ENCODE data around the gene NRP2. TPM values are rescaled to one million over a fixed set of nuclear protein-coding genes. Genes with fewer than 3 reads are reported as not detected.
A peak's percentile ranks its signal among the peaks of the same experiment; 100 is the strongest.

The NRP2 gene
- total RNA-seq, 1 experiment from 2014 or later = 18.3 TPM

DNA sequence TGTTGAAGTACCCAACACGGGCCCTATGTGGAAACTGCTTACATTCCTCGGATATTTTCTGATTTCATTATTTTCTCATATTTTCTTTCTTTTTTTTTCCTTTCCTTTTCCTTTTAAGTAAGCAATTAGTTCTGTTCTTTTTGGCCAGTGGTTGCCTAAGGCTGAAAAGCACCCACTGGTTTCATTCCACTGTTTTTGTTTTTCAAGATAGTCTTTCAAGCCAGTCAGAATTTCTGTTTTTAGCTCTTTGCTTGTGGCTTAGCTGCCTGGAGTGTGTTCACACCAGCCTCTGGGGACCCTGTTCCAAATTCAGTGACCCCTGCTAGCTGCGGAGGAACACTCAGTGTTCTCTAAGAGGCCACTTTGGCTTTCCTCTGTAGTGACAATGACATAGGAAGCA, 73.6 kb downstream of the NRP2 start:
- intact Hi-C loops (cut with micrococcal nuclease) = no loop called here
- DNase-seq (no peak), ATAC-seq (no peak)
- H3K9me3 ChIP-seq (ENCODE audit: low read length) = no peaks in the 10 kb centered on the region
- peak overlapping the region; percentile 84 for H3K27ac ChIP-seq (ENCODE audit: low read length)
- H3K36me3 ChIP-seq (ENCODE audit: low read depth, low read length) = peaks cover 4% of the 10 kb centered on the region; the same call in 1 of the 2 replicates
- H4K20me1 ChIP-seq (ENCODE audit: low read length) = no peaks in the 10 kb centered on the region
- POLR2A ChIA-PET (ENCODE audit: unreplicated experiment) = no interaction called here
- H3F3A ChIP-seq (ENCODE audit: low read length, unreplicated experiment) = no peaks in the 10 kb centered on the region
- H3K79me2 ChIP-seq (ENCODE audit: low read length) = no peaks in the 10 kb centered on the region
- CTCF ChIA-PET = no interaction called here
- no peaks in the 10 kb centered on the region for H3K27me3 ChIP-seq (ENCODE audit: low read length)
- TF ChIP-seq EZH2 (IDR thresholded peaks at IDR 0.05; ENCODE audit: low read length, unreplicated experiment) (no peak), EZH2phosphoT487 (IDR thresholded peaks at IDR 0.05; ENCODE audit: borderline replicate concordance, low read length) (no peak)
- TF ChIP-seq, protein P1, sequence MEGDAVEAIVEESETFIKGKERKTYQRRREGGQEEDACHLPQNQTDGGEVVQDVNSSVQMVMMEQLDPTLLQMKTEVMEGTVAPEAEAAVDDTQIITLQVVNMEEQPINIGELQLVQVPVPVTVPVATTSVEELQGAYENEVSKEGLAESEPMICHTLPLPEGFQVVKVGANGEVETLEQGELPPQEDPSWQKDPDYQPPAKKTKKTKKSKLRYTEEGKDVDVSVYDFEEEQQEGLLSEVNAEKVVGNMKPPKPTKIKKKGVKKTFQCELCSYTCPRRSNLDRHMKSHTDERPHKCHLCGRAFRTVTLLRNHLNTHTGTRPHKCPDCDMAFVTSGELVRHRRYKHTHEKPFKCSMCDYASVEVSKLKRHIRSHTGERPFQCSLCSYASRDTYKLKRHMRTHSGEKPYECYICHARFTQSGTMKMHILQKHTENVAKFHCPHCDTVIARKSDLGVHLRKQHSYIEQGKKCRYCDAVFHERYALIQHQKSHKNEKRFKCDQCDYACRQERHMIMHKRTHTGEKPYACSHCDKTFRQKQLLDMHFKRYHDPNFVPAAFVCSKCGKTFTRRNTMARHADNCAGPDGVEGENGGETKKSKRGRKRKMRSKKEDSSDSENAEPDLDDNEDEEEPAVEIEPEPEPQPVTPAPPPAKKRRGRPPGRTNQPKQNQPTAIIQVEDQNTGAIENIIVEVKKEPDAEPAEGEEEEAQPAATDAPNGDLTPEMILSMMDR (conservative IDR thresholded peaks at IDR 0.05; ENCODE audit: low read depth, low read length) = no peak
- no peak overlapping the region for H3K4me3 ChIP-seq (ENCODE audit: low read length)
- no peak overlapping the region for H3K4me2 ChIP-seq (ENCODE audit: low read length)
- no TSS peak for BruUV-seq (replicated peaks)
- H3K9me2 ChIP-seq (replicated peaks; ENCODE audit: low read length) = no peaks in the 10 kb centered on the region
- H2AFZ ChIP-seq (ENCODE audit: low read length) = no peak overlapping the region
- peaks cover 56% of the 10 kb centered on the region for H3K4me1 ChIP-seq (ENCODE audit: insufficient read depth, low read length)
- H3K9ac ChIP-seq (ENCODE audit: low read length) = no peak overlapping the region

DNA sequence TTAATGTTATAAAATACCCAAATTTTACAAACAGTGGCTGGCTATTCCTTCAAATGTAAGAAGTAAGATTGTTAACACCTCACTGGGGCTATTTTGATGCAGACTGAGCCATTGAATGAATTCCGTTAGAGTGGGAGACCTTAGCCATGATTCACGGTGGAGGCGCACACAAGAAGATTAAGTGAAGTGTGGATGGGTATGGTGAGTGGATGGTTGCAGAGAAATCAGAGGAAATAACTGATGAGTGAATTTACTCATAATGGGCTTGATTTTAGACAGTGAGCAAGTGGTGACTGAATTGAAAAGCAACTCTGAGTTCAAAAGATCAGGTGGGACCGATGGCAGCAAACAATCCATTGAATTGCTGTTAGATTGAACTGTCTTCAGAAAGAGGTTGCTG, 75.0 kb downstream of the NRP2 start:
- no peak overlapping the region for H3K4me3 ChIP-seq (ENCODE audit: low read length)
- TF ChIP-seq EZH2 (IDR thresholded peaks at IDR 0.05; ENCODE audit: low read length, unreplicated experiment) = no peak
- TF ChIP-seq, protein P1 (conservative IDR thresholded peaks at IDR 0.05; ENCODE audit: low read depth, low read length) = no peak
- no peak for TF ChIP-seq EZH2phosphoT487 (IDR thresholded peaks at IDR 0.05; ENCODE audit: borderline replicate concordance, low read length)
- no peak for DNase-seq
- no TSS peak for BruUV-seq (replicated peaks)
- H3K9ac ChIP-seq (ENCODE audit: low read length) = no peak overlapping the region
- no peak overlapping the region for H3K4me2 ChIP-seq (ENCODE audit: low read length)
- ChIA-PET CTCF (no interaction called here), POLR2A (ENCODE audit: unreplicated experiment) (no interaction called here)
- H3K27ac ChIP-seq (ENCODE audit: low read length) = no peak overlapping the region
- no peaks in the 10 kb centered on the region for H3F3A ChIP-seq (ENCODE audit: low read length, unreplicated experiment)
- H3K79me2 ChIP-seq (ENCODE audit: low read length) = no peaks in the 10 kb centered on the region
- H3K4me1 ChIP-seq (ENCODE audit: insufficient read depth, low read length) = peaks cover 42% of the 10 kb centered on the region
- no peaks in the 10 kb centered on the region for H4K20me1 ChIP-seq (ENCODE audit: low read length)
- no peak for ATAC-seq
- no peaks in the 10 kb centered on the region for H3K27me3 ChIP-seq (ENCODE audit: low read length)
- H3K36me3 ChIP-seq (ENCODE audit: low read depth, low read length) = peaks cover 4% of the 10 kb centered on the region; the same call in 1 of the 2 replicates
- no peak overlapping the region for H2AFZ ChIP-seq (ENCODE audit: low read length)
- no peaks in the 10 kb centered on the region for H3K9me3 ChIP-seq (ENCODE audit: low read length)
- H3K9me2 ChIP-seq (replicated peaks; ENCODE audit: low read length) = no peaks in the 10 kb centered on the region
- intact Hi-C loops (cut with micrococcal nuclease) = no loop called here

DNA sequence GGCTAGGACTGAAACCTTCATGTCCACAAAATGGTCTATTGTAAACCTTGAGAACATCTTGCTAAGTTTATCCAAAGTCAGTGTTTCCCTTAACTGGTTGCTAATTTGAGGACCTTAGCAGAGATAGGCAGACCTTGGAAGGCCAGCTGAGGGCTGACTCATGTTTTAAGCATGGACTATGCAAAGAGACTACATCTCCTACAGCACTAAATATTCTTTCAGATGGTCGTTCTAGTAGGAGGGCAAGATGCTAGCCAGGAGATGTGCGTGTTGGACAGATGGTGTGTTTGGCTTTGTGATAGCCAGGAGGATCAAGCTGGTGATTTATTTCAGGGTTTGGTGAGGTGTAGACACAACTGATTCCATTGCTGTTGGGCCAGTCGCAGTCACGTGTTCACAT, 75.8 kb downstream of the NRP2 start:
- H3K36me3 ChIP-seq (ENCODE audit: low read depth, low read length) = peaks cover 2% of the 10 kb centered on the region; the same call in 1 of the 2 replicates
- no peaks in the 10 kb centered on the region for H3K9me2 ChIP-seq (replicated peaks; ENCODE audit: low read length)
- BruUV-seq (replicated peaks) = no TSS peak
- no peak overlapping the region for H3K4me3 ChIP-seq (ENCODE audit: low read length)
- no peaks in the 10 kb centered on the region for H3K27me3 ChIP-seq (ENCODE audit: low read length)
- peak overlapping the region; percentile 45 for H3K4me2 ChIP-seq (ENCODE audit: low read length)
- H3K9me3 ChIP-seq (ENCODE audit: low read length) = no peaks in the 10 kb centered on the region
- ATAC-seq (peak; percentile 72), DNase-seq (peak; percentile 64)
- intact Hi-C loops (cut with micrococcal nuclease) = no loop called here
- no peaks in the 10 kb centered on the region for H3K79me2 ChIP-seq (ENCODE audit: low read length)
- no peaks in the 10 kb centered on the region for H4K20me1 ChIP-seq (ENCODE audit: low read length)
- H3K9ac ChIP-seq (ENCODE audit: low read length) = no peak overlapping the region
- H3K27ac ChIP-seq (ENCODE audit: low read length) = no peak overlapping the region
- ChIA-PET POLR2A (ENCODE audit: unreplicated experiment) (no interaction called here), CTCF (interaction anchor here (0.6 kb wide), 1 partner anchor 31 kb away, joined by 3 read pairs; no protein-coding TSS in a partner anchor)
- H3F3A ChIP-seq (ENCODE audit: low read length, unreplicated experiment) = no peaks in the 10 kb centered on the region
- TF ChIP-seq EZH2 (IDR thresholded peaks at IDR 0.05; ENCODE audit: low read length, unreplicated experiment) = no peak
- TF ChIP-seq EZH2phosphoT487 (IDR thresholded peaks at IDR 0.05; ENCODE audit: borderline replicate concordance, low read length) = no peak
- no peak overlapping the region for H2AFZ ChIP-seq (ENCODE audit: low read length)
- H3K4me1 ChIP-seq (ENCODE audit: insufficient read depth, low read length) = peaks cover 42% of the 10 kb centered on the region
